ENCODE data around the gene IKBIP. TPM values are rescaled to one million over a fixed set of nuclear protein-coding genes. Genes with fewer than 3 reads are reported as not detected.
"Not testable (repeated sequence)": the region's sequence is repeated elsewhere in the genome, so short reads cannot be mapped to it uniquely, and the experiment has no call there.

IKBIP gene
- total RNA-seq, 1 experiment from 2014 or later, result 50.4 TPM

GRCh38 chr12:98642801-98643200 lies 1.8 kb downstream of the IKBIP start:
- in situ Hi-C loops (cut with HindIII; ENCODE audit: low sequenced_read_pairs); DNase-seq (ENCODE audit: low spot score): not testable (repeated sequence)

GRCh38 chr12:98639491-98639890 lies 5.1 kb downstream of the IKBIP start:
- in situ Hi-C loops (cut with HindIII; ENCODE audit: low sequenced_read_pairs), result no loop called here
- no peak for DNase-seq (ENCODE audit: low spot score)

- in situ Hi-C loops (cut with HindIII; ENCODE audit: low sequenced_read_pairs), result no loop called here
- no peak for DNase-seq (ENCODE audit: low spot score)
Measured at GRCh38 chr12:98638009-98638408, 6.6 kb downstream of the IKBIP start.

GRCh38 chr12:98637068-98637467 lies 7.5 kb downstream of the IKBIP start:
- DNase-seq (ENCODE audit: low spot score), result no peak
- in situ Hi-C loops (cut with HindIII; ENCODE audit: low sequenced_read_pairs), result no loop called here

GRCh38 chr12:98635657-98636323 lies 8.8 kb downstream of the IKBIP start:
- in situ Hi-C loops (cut with HindIII; ENCODE audit: low sequenced_read_pairs), result no loop called here

GRCh38 chr12:98618952-98619351 lies 25.6 kb downstream of the IKBIP start:
- DNase-seq (ENCODE audit: low spot score), result no peak
- in situ Hi-C loops (cut with HindIII; ENCODE audit: low sequenced_read_pairs), result no loop called here

More at GRCh38 chr12:98635657-98636323, 8.8 kb downstream of the IKBIP start:
- no peak for DNase-seq (ENCODE audit: low spot score)

DNA sequence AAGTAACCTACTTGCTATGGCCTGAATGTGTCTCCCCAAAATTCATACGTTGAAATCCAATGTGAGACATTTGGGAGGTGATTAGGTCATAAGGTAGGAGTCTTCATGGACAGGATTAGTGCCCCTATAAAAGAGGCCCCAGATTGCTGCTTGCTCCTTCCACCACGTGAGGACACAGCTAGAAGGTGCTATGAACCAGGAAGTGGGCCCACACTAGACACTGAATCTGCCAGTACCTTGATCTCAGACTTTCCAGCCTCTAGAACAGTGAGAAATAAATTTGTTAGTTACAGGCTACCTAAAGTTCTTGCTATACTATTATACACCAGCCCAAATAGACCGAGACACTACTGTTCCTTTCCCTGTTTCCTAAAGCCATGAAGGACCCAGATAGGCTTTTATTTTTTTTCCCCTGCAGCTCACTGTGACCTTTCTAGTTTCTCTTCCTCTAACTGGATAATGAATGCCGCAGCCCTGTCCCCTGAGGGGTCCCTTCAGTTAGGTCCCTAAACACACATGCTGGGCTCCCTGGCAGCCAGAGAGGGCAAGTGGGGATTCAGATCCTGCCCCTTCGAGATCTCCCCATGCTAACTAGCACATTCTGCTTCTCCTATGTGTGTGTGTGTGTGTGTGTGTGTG lies 31.8 kb downstream of the IKBIP start:
- no peak for DNase-seq (ENCODE audit: low spot score)
- in situ Hi-C loops (cut with HindIII; ENCODE audit: low sequenced_read_pairs), result no loop called here

DNA sequence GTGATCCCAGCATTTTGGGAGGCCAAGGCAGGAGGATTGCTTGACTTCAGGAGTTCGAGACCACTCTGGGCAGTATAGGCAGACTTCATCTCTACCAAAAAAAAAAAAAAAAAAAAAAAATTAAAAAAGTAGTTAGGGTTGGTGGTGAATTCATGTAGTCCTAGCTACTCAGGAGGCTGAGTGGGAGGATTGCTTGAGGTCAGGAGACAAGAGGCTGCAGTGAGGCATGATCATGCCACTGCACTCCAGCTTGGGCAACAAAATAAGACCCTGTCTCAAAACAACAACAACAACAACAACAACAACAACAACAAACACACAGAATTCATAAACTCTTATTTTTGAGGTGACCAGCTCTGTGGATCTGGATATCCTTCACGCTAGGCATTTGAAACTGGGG lies 34.0 kb downstream of the IKBIP start:
- no peak for DNase-seq (ENCODE audit: low spot score)
- in situ Hi-C loops (cut with HindIII; ENCODE audit: low sequenced_read_pairs), result no loop called here

DNA sequence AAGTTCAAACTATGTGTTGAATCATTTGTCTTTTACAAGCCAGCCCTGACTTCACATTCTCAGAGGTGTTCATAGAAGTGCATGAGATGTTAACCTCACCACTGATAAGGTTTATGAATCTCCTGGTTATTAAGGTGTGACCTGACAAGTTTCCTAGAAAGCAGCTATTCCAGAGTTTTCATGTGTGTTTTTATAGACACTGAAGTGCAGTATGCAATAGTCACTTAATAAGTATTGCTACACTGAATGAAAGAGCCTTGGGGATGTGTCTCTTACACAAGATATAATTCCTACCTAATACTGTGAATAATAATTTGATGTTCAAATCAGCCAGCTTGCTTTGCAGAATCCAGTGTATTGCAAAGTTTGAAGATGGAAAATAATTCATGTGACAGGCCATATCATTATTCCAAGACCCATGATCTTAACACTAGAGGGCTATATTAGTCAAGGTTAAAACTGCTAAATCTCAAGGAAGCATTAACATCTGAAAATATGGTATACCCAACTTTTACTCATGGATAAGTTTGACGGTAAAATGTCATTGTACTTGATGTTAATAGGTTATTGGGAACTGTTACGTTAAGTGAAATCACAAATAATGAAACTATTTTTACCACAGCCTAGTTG lies 38.1 kb downstream of the IKBIP start:
- in situ Hi-C loops (cut with HindIII; ENCODE audit: low sequenced_read_pairs), result no loop called here
- DNase-seq (ENCODE audit: low spot score), result no peak

DNA sequence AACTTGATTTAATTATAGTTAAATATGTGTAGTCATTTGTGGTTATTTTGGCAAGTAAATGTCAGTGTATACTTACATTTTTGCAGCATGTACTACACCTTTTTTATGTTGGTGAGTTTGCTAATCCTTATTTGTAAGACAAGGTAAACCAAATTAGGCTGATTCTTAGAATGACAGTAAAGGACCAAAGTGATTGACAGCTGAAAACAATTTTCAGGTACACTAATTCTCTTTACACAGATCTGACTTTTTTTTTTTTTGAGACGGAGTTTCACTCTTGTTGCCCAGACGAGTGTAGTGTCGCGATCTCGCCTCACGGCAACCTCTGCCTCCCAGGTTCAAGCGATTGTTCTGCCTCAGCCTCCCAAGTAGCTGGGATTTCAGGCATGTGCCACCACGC lies 42.7 kb downstream of the IKBIP start:
- in situ Hi-C loops (cut with HindIII; ENCODE audit: low sequenced_read_pairs), result no loop called here
- DNase-seq (ENCODE audit: low spot score), result no peak

DNA sequence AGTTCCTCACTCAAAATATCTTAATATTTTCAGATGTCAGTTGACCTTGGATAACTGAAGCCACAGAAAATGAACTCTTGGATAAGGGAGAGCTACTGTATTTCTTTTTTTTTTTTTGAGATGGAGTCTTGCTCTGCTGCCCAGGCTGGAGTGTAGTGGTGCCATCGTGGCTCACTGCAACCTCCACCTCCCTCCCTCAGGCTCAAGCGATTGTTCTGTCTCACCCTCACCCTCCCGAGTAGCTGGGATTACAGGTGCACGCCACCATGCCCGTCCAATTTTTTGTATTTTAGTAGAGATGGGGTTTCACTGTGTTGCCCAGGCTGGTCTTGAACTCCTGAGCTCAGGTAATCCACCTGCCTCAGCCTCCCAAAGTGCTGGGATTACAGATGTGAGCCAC lies 47.3 kb downstream of the IKBIP start:
- DNase-seq (ENCODE audit: low spot score); in situ Hi-C loops (cut with HindIII; ENCODE audit: low sequenced_read_pairs): not testable (repeated sequence)

GRCh38 chr12:98595243-98595988 lies 49.2 kb downstream of the IKBIP start:
- in situ Hi-C loops (cut with HindIII; ENCODE audit: low sequenced_read_pairs), result no loop called here
- no peak for DNase-seq (ENCODE audit: low spot score)

DNA sequence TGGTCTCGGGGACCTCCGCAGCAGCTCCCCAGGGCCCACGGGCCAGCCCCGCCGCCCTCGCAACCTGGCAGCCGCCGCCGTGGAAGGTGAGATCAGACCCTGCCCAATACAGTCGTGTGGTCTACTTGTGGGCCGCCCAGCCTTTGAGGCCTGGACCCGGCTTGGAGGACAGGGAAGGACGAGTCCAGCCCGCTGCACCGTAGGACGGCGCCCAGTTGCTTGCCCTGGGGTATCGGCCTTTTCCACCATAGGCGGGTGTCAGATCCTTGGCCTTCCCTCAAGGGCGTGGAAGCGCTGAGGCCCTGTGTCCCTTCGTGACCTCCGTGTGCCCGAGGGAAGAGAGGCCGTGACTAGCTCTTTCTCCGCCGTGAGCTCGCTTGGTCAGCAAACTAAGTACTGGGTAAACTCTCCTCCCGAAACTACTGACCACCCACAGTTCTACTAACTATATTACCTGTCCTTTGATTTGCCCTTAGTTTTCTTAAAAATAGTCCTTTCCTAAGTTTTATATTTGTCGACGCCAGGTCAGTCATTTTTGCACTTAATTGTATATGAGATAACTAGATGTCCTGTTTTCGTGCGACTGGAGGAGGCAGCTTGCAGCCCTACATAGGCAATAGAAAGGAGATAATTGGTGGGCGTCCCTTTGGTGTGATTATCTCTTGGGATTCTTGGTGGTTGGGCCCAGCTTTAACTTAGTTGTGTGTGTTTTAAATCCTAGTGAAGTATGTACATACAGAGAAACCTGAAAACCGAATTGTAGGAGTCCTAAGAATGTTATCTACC lies 50.3 kb downstream of the IKBIP start:
- peak; percentile 7 for DNase-seq (ENCODE audit: low spot score)
- in situ Hi-C loops (cut with HindIII; ENCODE audit: low sequenced_read_pairs), result no loop called here

- peak; percentile 99 for DNase-seq (ENCODE audit: low spot score)
- in situ Hi-C loops (cut with HindIII; ENCODE audit: low sequenced_read_pairs), result no loop called here
Measured at GRCh38 chr12:98593351-98594049, 51.1 kb downstream of the IKBIP start, which contains the start of gene SLC25A3. SLC25A3 (plus strand) TSS chr12:98593686; CDS start chr12:98593979, 293 bp downstream.

DNA sequence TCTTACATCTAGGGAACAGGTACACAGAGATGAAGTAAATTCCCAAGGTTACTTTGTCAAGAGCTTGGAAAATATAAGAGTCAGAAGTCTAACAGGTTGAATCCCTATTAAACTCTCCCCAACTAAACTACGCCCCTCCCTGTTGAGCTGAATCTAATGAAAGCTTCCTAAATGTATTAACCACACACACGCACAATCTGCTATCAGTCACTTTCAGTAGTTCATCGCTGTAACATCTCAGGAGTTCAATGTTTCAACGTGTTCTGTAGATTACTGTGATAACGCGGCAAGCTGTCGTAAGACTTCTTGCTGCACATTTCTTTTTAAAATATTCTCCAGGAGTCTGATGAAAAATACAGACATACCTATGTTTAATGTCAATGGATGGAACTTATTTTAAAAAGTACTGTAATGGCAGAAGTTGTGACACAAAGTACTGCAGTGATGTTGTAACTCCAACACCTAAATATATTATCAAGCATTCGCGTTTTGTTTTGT lies 51.7 kb downstream of the IKBIP start:
- DNase-seq (ENCODE audit: low spot score), result no peak

DNA sequence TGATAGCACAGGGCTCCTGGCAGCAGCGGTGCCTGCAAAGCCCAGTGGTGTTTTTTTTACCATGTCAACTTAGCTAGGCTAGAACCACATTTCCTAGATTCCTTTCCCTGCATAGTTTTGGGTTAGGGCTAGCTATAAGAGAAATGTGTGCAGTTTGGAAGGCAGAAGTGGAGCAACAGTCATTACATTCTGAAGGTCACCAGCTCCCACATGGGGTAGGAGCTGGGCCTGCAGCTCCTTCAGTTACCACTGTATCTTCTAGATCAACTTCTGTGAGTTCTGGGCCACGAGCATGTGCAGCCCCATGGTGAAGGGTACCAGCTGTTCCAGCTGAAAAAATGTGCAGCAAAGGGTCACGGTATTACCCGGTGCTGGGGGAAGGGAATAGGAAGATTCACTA lies 53.4 kb downstream of the IKBIP start:
- in situ Hi-C loops (cut with HindIII; ENCODE audit: low sequenced_read_pairs), result no loop called here

More for the DNA sequence above, 51.7 kb downstream of the IKBIP start:
- in situ Hi-C loops (cut with HindIII; ENCODE audit: low sequenced_read_pairs), result no loop called here

GRCh38 chr12:98587084-98587483 lies 57.5 kb downstream of the IKBIP start:
- in situ Hi-C loops (cut with HindIII; ENCODE audit: low sequenced_read_pairs), result no loop called here
- no peak for DNase-seq (ENCODE audit: low spot score)

More for the DNA sequence above, 53.4 kb downstream of the IKBIP start:
- no peak for DNase-seq (ENCODE audit: low spot score)

- in situ Hi-C loops (cut with HindIII; ENCODE audit: low sequenced_read_pairs), result no loop called here
- no peak for DNase-seq (ENCODE audit: low spot score)
Measured at GRCh38 chr12:98582093-98582492, 62.5 kb downstream of the IKBIP start.

Data from G401 (cell line).